ENCODE results near the gene ASIC1.
A peak's percentile ranks its signal among the peaks of the same experiment; 100 is the strongest.

DNA sequence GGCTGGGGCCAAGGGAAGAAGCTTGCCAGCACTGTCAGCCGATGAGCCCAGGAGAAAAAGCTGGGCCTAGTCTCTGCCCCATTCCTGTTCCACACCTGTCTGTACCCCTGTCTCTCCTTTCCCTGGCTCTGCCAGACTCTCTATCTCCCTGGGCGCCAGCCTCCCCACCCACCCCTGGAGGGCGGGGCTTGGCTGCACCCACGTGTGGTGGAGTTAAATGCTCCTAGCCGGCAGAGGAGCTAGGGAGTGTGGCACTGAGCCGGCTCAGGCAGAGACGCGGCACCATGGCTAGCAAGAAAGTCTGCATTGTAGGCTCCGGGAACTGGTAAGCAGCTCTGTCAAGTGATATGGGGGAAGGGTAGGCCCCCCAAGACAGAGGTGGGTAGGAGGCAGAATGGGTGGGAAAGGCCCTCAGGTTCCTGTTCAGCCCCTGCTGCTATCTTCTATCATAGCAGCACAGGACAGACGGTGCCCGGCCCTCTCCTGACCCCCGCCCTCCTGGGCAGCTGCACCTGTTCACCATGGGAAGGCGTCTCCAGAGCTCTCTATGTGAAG is 46.4 kb downstream of the ASIC1 start, which contains the start of gene GPD1:
- TF ChIP-seq, protein P1, sequence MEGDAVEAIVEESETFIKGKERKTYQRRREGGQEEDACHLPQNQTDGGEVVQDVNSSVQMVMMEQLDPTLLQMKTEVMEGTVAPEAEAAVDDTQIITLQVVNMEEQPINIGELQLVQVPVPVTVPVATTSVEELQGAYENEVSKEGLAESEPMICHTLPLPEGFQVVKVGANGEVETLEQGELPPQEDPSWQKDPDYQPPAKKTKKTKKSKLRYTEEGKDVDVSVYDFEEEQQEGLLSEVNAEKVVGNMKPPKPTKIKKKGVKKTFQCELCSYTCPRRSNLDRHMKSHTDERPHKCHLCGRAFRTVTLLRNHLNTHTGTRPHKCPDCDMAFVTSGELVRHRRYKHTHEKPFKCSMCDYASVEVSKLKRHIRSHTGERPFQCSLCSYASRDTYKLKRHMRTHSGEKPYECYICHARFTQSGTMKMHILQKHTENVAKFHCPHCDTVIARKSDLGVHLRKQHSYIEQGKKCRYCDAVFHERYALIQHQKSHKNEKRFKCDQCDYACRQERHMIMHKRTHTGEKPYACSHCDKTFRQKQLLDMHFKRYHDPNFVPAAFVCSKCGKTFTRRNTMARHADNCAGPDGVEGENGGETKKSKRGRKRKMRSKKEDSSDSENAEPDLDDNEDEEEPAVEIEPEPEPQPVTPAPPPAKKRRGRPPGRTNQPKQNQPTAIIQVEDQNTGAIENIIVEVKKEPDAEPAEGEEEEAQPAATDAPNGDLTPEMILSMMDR (IDR thresholded peaks at IDR 0.05): peak in 2 of 6 experiments; percentile 23 to 30
- TF ChIP-seq POLR2A (IDR thresholded peaks at IDR 0.05): peak; percentile 96 to 97
